ENCODE results near the gene CAPZB. TPM values are rescaled to one million over a fixed set of nuclear protein-coding genes. Genes with fewer than 3 reads are reported as not detected.
A peak's percentile ranks its signal among the peaks of the same experiment; 100 is the strongest.

CAPZB gene
- total RNA-seq, 1 experiment from 2014 or later, result 348 TPM

- Histone ChIP-seq H3K9me3 (ENCODE audit: control insufficient read depth, low read depth, low read length) (no peaks in the 10 kb centered on the region), H3K23me2 (ENCODE audit: insufficient read length, low read depth, low read length, poor library complexity, severe bottlenecking) (no peaks in the 10 kb centered on the region), H4K20me1 (ENCODE audit: control insufficient read depth, insufficient read depth, insufficient read length) (peaks cover 2% of the 10 kb centered on the region), H4K91ac (ENCODE audit: insufficient read length, low read depth, low read length) (no peak overlapping the region), H3K4ac (ENCODE audit: low read depth, low read length) (no peak overlapping the region), H2BK20ac (ENCODE audit: low read depth, low read length, poor library complexity, severe bottlenecking) (no peak overlapping the region), H2AFZ (ENCODE audit: low read length) (no peak overlapping the region), H2BK5ac (ENCODE audit: insufficient read length, low read length) (no peak overlapping the region), H2BK15ac (ENCODE audit: low read depth, low read length) (no peak overlapping the region), H3K79me1 (ENCODE audit: insufficient read depth, low read depth, low read length, poor library complexity, severe bottlenecking) (peaks cover 6% of the 10 kb centered on the region), H2BK12ac (ENCODE audit: insufficient read length, low read depth, low read length) (no peak overlapping the region), H3K9ac (ENCODE audit: extremely low read depth, insufficient read length, low read length) (no peak overlapping the region), H3K27me3 (ENCODE audit: insufficient read depth, low read length) (no peaks in the 10 kb centered on the region), H3K56ac (ENCODE audit: insufficient read length, low read depth, low read length) (no peak overlapping the region), H3K4me2 (ENCODE audit: insufficient read depth, insufficient read length, low read length) (no peak overlapping the region), H3T11ph (ENCODE audit: low read length) (no peak overlapping the region), H4K8ac (replicated peaks; ENCODE audit: insufficient read length, low read depth, low read length) (no peak overlapping the region), H3K79me2 (ENCODE audit: insufficient read depth, low read length) (peaks cover 20% of the 10 kb centered on the region), H4K5ac (ENCODE audit: insufficient read length, low read depth, low read length) (no peak overlapping the region), H3K23ac (ENCODE audit: insufficient read length, low read depth, low read length) (no peak overlapping the region), H2BK120ac (ENCODE audit: low read depth, low read length, poor library complexity, severe bottlenecking) (no peak overlapping the region), H3K4me1 (ENCODE audit: insufficient read depth, low read length) (no peaks in the 10 kb centered on the region; the same call in 1 of the 2 replicates), H3K18ac (ENCODE audit: insufficient read length, low read depth, low read length) (no peak overlapping the region), H2AK5ac (ENCODE audit: insufficient read length, low read length) (no peak overlapping the region), H3K27ac (ENCODE audit: insufficient read length, low read depth, low read length) (no peak overlapping the region), H3K14ac (ENCODE audit: insufficient read depth, low read length) (no peak overlapping the region)
- Mint-ChIP-seq H3K4me3 (no peak overlapping the region; a peak in 1 of 5 replicates), H3K27me3 (ENCODE audit: low read depth) (no peaks in the 10 kb centered on the region), H3K36me3 (ENCODE audit: insufficient read depth in 1 of 3, low read depth in 3 of 3) (peaks cover 18 to 41% (median 22%) of the 10 kb centered on the region in 3 experiments; a peak in 6 of 7 replicates), H3K4me1 (peaks cover 17 to 25% of the 10 kb centered on the region in 2 experiments), H3K27ac (peak overlapping the region in 2 of 3 experiments; percentile 66 to 84; a peak in 2 of 7 replicates), H3K9me3 (no peaks in the 10 kb centered on the region)
- TF ChIP-seq, protein P1, sequence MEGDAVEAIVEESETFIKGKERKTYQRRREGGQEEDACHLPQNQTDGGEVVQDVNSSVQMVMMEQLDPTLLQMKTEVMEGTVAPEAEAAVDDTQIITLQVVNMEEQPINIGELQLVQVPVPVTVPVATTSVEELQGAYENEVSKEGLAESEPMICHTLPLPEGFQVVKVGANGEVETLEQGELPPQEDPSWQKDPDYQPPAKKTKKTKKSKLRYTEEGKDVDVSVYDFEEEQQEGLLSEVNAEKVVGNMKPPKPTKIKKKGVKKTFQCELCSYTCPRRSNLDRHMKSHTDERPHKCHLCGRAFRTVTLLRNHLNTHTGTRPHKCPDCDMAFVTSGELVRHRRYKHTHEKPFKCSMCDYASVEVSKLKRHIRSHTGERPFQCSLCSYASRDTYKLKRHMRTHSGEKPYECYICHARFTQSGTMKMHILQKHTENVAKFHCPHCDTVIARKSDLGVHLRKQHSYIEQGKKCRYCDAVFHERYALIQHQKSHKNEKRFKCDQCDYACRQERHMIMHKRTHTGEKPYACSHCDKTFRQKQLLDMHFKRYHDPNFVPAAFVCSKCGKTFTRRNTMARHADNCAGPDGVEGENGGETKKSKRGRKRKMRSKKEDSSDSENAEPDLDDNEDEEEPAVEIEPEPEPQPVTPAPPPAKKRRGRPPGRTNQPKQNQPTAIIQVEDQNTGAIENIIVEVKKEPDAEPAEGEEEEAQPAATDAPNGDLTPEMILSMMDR (conservative IDR thresholded peaks at IDR 0.05), result no peak
- no peak for DNase-seq
- WGBS (ENCODE audit: extremely low coverage, insufficient read length, low lambda C conversion rate), result no CpG with 5 or more reads among the region's 9 CpGs
These were observed 65.6 kb downstream of the CAPZB start for GRCh38 chr1:19419691-19420090.

Data from H9 (cell line).